ENCODE measurements around the gene STK4. TPM values are rescaled to one million over a fixed set of nuclear protein-coding genes. Genes with fewer than 3 reads are reported as not detected.

The STK4 gene
- total and polyA plus RNA-seq, 2 donors from 2014 or later: 4.3 to 41.0 TPM

DNA sequence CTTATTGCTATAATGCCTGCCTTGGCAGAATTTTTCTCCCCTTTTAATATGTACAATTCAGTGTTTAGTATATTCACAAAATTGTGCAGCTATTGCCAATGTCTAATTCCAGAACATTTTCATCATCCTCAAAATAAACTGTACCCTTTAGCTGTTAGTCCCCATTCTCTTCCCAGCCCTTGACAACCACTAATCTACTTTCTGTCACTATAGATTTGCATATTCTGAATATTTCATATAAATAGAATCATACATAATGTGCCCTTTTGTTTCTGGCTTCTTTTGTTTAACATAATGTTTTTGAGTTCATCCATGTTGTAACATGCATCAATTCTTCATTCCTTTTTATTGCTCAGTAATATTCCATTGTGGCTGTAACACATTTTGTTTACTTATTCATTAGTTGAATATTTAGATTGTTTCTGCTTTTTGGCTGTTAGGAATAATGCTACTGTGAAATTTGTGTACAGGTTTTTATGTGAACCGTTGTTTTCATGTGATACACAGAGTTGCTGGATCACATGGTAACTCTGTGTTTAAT lies 22.4 kb downstream of the STK4 start:
- no peak for FAIRE-seq
- no peaks in the 10 kb centered on the region for H3K9me3 ChIP-seq (ENCODE audit: control insufficient read depth in 2 of 3, insufficient read depth in 1 of 3, low read length in 3 of 3)
- TF ChIP-seq, protein P1, sequence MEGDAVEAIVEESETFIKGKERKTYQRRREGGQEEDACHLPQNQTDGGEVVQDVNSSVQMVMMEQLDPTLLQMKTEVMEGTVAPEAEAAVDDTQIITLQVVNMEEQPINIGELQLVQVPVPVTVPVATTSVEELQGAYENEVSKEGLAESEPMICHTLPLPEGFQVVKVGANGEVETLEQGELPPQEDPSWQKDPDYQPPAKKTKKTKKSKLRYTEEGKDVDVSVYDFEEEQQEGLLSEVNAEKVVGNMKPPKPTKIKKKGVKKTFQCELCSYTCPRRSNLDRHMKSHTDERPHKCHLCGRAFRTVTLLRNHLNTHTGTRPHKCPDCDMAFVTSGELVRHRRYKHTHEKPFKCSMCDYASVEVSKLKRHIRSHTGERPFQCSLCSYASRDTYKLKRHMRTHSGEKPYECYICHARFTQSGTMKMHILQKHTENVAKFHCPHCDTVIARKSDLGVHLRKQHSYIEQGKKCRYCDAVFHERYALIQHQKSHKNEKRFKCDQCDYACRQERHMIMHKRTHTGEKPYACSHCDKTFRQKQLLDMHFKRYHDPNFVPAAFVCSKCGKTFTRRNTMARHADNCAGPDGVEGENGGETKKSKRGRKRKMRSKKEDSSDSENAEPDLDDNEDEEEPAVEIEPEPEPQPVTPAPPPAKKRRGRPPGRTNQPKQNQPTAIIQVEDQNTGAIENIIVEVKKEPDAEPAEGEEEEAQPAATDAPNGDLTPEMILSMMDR (IDR thresholded peaks at IDR 0.05; ENCODE audit: borderline replicate concordance, extremely low read depth, insufficient read depth): no peak

DNA sequence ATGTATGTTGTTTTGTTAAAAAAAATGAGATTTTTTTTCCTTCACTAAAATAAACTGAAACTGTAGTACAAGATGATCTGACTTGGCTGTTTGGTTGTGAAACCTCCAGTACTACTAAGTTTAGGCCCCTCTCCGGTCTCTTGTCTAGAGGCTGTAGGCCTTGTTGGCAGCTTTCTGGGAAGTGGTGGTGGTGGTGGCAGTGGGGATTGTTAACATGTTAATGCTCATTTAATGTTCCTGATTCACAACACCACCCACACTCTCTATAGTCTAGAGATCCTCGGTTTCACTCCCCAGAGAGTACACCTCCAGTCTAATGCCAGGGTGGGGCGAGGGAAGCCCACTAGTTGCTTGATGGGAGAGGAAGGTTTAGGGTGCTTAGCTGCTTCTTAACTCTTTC lies 24.1 kb downstream of the STK4 start:
- no peak overlapping the region for H3K27ac ChIP-seq (ENCODE audit: low read depth in 2 of 2, low read length in 2 of 2)
- DNase-seq: no peak
- no peak for FAIRE-seq
- peaks cover 0 to 5% (median 0%) of the 10 kb centered on the region in 3 donors for H3K4me1 ChIP-seq (ENCODE audit: control insufficient read depth in 2 of 3, insufficient read depth in 2 of 3, low read depth in 1 of 3, low read length in 3 of 3)
- H3K9me3 ChIP-seq (ENCODE audit: control insufficient read depth in 2 of 3, insufficient read depth in 1 of 3, low read length in 3 of 3): no peaks in the 10 kb centered on the region
- no peaks in the 10 kb centered on the region for H3K27me3 ChIP-seq (ENCODE audit: control insufficient read depth, insufficient read depth, low read length)
- H3K4me3 ChIP-seq (ENCODE audit: low read length in 3 of 3): no peak overlapping the region
- TF ChIP-seq, protein P1 (IDR thresholded peaks at IDR 0.05; ENCODE audit: borderline replicate concordance, extremely low read depth, insufficient read depth): no peak
- intact Hi-C loops (cut with DNase I): no loop called here
- H3K9ac ChIP-seq (ENCODE audit: low read length in 3 of 3): no peak overlapping the region
- H3K36me3 ChIP-seq (ENCODE audit: control insufficient read depth in 2 of 3, insufficient read depth in 3 of 3, low read length in 3 of 3): no peaks in the 10 kb centered on the region

More for the DNA sequence above, 22.4 kb downstream of the STK4 start:
- Histone ChIP-seq H3K9ac (ENCODE audit: low read length in 3 of 3) (no peak overlapping the region), H3K27me3 (ENCODE audit: control insufficient read depth, insufficient read depth, low read length) (no peaks in the 10 kb centered on the region), H3K4me1 (ENCODE audit: control insufficient read depth in 2 of 3, insufficient read depth in 2 of 3, low read depth in 1 of 3, low read length in 3 of 3) (peaks cover 0 to 5% (median 0%) of the 10 kb centered on the region in 3 donors), H3K27ac (ENCODE audit: low read depth in 2 of 2, low read length in 2 of 2) (no peak overlapping the region), H3K36me3 (ENCODE audit: control insufficient read depth in 2 of 3, insufficient read depth in 3 of 3, low read length in 3 of 3) (no peaks in the 10 kb centered on the region), H3K4me3 (ENCODE audit: low read length in 3 of 3) (no peak overlapping the region)
- no peak for DNase-seq
- intact Hi-C loops (cut with DNase I): no loop called here

DNA sequence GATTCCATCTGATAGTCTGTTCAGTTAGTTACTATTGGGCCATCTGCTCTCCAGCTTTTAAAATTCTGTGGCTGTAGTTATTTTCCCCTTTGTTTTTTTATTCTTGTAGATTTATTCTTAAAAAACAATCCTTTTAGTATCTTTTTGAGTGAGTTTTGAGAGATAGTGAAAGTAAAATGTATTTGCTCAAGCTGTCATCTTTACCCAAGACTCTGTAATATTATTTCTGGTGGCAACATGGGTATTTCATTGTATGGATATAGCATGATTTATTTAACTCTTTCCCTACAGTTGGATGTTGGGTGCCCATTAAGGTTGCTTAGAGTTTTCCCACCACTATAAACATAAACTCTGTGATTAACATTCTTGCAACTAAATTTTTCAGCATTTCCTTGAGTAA lies 24.6 kb downstream of the STK4 start:
- Histone ChIP-seq H3K9ac (ENCODE audit: low read length in 3 of 3) (no peak overlapping the region), H3K27ac (ENCODE audit: low read depth in 2 of 2, low read length in 2 of 2) (no peak overlapping the region)

More for the DNA sequence above, 24.6 kb downstream of the STK4 start:
- Histone ChIP-seq H3K4me3 (ENCODE audit: low read length in 3 of 3) (no peak overlapping the region), H3K4me1 (ENCODE audit: control insufficient read depth in 2 of 3, insufficient read depth in 2 of 3, low read depth in 1 of 3, low read length in 3 of 3) (peaks cover 0 to 5% (median 0%) of the 10 kb centered on the region in 3 donors), H3K36me3 (ENCODE audit: control insufficient read depth in 2 of 3, insufficient read depth in 3 of 3, low read length in 3 of 3) (peaks cover 0 to 2% (median 0%) of the 10 kb centered on the region in 3 donors), H3K27me3 (ENCODE audit: control insufficient read depth, insufficient read depth, low read length) (no peaks in the 10 kb centered on the region), H3K9me3 (ENCODE audit: control insufficient read depth in 2 of 3, insufficient read depth in 1 of 3, low read length in 3 of 3) (no peaks in the 10 kb centered on the region)
- intact Hi-C loops (cut with DNase I): no loop called here
- DNase-seq (no peak), FAIRE-seq (no peak)
- TF ChIP-seq, protein P1 (IDR thresholded peaks at IDR 0.05; ENCODE audit: borderline replicate concordance, extremely low read depth, insufficient read depth): no peak

Data from kidney (tissue), 14 donors.